ENCODE results near the gene SYT13.

SYT13 gene

DNA sequence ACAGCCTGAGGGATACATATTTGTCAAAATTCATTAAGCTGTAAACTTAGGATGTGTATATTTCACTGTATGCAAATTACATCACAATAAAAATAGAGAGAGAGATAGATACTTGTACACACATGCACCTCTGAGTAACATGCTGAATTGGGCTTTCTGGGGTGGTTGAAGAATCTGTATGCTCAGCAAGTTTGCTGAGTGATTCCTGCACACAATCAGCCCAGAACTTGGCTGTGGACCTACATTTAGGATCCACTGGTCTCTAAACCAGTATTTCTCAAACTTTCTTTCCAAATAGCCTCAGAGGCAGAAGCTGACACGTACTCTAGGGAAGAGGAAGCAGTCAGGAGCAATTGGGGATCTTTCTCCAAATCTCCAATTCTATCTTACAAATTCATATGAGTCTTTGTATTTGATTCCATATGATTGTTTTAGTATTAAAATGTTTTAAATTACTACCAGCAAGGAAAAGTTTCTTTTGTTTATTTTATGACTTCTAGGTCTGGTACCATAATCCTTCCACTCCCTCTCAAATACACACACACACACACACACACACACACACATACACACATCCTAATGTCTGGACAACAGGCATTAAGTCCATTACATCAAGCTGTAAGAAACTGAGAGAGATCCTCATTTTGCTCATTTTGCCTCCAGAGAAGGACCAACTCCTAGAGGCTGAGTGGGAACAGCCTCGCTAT is 20.0 kb downstream of the SYT13 start:
- Histone ChIP-seq H3K4me3 (ENCODE audit: low read length) (no peak overlapping the region), H3K27ac (ENCODE audit: low read length) (no peak overlapping the region), H3K4me2 (ENCODE audit: low read length) (no peak overlapping the region), H3K4me1 (ENCODE audit: low read length) (no peaks in the 10 kb centered on the region), H3K79me2 (ENCODE audit: low read length) (no peaks in the 10 kb centered on the region), H4K20me1 (ENCODE audit: insufficient read depth, low read length) (no peaks in the 10 kb centered on the region), H3K9me3 (ENCODE audit: insufficient read depth, low read length) (no peaks in the 10 kb centered on the region), H3K27me3 (ENCODE audit: low read depth, low read length) (peaks cover 58% of the 10 kb centered on the region), H2AFZ (ENCODE audit: low read depth, low read length) (no peak overlapping the region), H3K36me3 (replicated peaks; ENCODE audit: low read depth, low read length) (no peaks in the 10 kb centered on the region), H3K9ac (ENCODE audit: low read length) (no peak overlapping the region)
- TF ChIP-seq, protein P1, sequence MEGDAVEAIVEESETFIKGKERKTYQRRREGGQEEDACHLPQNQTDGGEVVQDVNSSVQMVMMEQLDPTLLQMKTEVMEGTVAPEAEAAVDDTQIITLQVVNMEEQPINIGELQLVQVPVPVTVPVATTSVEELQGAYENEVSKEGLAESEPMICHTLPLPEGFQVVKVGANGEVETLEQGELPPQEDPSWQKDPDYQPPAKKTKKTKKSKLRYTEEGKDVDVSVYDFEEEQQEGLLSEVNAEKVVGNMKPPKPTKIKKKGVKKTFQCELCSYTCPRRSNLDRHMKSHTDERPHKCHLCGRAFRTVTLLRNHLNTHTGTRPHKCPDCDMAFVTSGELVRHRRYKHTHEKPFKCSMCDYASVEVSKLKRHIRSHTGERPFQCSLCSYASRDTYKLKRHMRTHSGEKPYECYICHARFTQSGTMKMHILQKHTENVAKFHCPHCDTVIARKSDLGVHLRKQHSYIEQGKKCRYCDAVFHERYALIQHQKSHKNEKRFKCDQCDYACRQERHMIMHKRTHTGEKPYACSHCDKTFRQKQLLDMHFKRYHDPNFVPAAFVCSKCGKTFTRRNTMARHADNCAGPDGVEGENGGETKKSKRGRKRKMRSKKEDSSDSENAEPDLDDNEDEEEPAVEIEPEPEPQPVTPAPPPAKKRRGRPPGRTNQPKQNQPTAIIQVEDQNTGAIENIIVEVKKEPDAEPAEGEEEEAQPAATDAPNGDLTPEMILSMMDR (IDR thresholded peaks at IDR 0.05; ENCODE audit: low read depth, low read length) = no peak
- no peak for TF ChIP-seq EZH2phosphoT487 (IDR thresholded peaks at IDR 0.05; ENCODE audit: low read depth)

DNA sequence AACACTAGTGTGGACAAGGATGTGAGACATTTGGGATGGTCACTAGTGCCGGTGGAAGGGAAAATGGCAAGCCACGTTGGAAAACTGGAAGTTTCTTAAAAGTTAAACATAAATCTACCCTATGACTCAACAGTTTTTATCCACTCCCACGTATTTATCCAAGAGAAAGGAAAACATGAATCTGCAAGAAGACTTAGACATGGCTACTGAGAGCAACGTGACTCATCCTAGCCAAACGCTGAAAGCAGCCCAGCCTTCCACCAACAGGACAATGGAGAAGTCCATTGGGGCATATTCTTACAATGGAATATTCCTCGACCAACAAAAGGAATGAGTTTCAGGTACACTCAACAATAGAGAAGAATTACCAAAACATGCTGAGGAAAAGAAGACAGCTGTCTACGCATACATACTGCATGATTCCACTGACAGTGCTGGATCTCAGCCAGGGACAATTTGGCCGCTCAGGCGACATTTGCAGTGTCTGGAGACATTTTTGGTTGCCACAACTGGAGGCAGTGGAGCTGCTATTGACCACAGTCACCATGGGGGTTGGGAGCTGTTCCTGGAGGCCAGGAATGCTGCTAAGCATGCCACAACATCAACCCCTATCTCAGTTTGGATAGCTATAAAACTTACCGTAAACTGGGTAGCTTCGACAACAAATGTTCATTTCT is 21.2 kb downstream of the SYT13 start:
- no peak overlapping the region for H3K4me3 ChIP-seq (ENCODE audit: low read length)
- no peak overlapping the region for H2AFZ ChIP-seq (ENCODE audit: low read depth, low read length)
- TF ChIP-seq, protein P1 (IDR thresholded peaks at IDR 0.05; ENCODE audit: low read depth, low read length) = no peak
- H3K27ac ChIP-seq (ENCODE audit: low read length) = no peak overlapping the region
- H3K79me2 ChIP-seq (ENCODE audit: low read length) = no peaks in the 10 kb centered on the region
- H3K9me3 ChIP-seq (ENCODE audit: insufficient read depth, low read length) = no peaks in the 10 kb centered on the region
- H3K4me1 ChIP-seq (ENCODE audit: low read length) = no peaks in the 10 kb centered on the region
- H3K9ac ChIP-seq (ENCODE audit: low read length) = no peak overlapping the region
- no peaks in the 10 kb centered on the region for H4K20me1 ChIP-seq (ENCODE audit: insufficient read depth, low read length)
- no peak overlapping the region for H3K4me2 ChIP-seq (ENCODE audit: low read length)
- no peaks in the 10 kb centered on the region for H3K36me3 ChIP-seq (replicated peaks; ENCODE audit: low read depth, low read length)
- H3K27me3 ChIP-seq (ENCODE audit: low read depth, low read length) = peaks cover 57% of the 10 kb centered on the region; the same call in 1 of the 2 replicates

DNA sequence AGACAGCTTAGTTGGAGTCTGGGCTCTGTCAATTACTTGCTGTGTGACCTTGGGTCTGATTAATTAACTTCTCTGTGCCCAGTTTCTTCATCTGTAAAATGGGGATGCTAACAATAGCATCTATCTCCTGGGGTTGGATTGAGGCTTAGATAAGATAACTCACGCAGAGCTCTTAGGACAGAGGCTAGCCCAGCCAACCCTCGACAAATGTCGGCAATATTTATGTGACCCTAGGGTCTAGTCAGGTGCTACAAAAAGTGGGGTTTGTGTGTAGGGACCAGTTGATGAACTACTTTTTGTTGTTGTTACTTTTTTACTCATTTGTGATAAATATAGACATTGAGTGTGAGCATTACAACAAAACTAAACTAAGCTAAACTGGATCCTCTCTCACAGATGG is 22.4 kb downstream of the SYT13 start:
- Histone ChIP-seq H4K20me1 (ENCODE audit: insufficient read depth, low read length) (no peaks in the 10 kb centered on the region), H3K4me3 (ENCODE audit: low read length) (no peak overlapping the region), H3K4me1 (ENCODE audit: low read length) (no peaks in the 10 kb centered on the region), H3K9ac (ENCODE audit: low read length) (no peak overlapping the region), H3K9me3 (ENCODE audit: insufficient read depth, low read length) (no peaks in the 10 kb centered on the region), H3K27ac (ENCODE audit: low read length) (no peak overlapping the region), H3K4me2 (ENCODE audit: low read length) (no peak overlapping the region), H3K36me3 (replicated peaks; ENCODE audit: low read depth, low read length) (no peaks in the 10 kb centered on the region), H2AFZ (ENCODE audit: low read depth, low read length) (no peak overlapping the region), H3K27me3 (ENCODE audit: low read depth, low read length) (peaks cover 63% of the 10 kb centered on the region), H3K79me2 (ENCODE audit: low read length) (no peaks in the 10 kb centered on the region)
- TF ChIP-seq, protein P1 (IDR thresholded peaks at IDR 0.05; ENCODE audit: low read depth, low read length) = no peak

DNA sequence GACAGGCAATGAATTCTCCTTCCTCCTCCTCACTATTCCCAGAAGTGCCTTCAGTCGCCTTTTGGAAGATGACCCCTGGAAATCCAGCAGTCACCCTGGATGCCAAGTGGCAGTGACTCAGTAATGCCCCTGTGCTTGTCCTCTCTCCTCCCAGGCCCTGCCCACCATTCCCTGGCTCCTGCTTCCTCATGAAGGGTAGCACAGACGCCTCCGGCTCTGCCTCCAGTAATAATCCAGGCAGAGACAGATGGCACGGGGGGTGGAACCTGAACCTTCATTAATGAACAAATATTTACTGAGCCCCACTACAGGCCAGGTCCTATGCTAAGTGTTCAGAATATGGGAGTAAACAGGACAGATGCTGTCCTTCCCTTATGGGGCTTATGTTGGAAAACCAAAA is 23.2 kb downstream of the SYT13 start:
- H3K27ac ChIP-seq (ENCODE audit: low read length) = no peak overlapping the region
- no peaks in the 10 kb centered on the region for H3K79me2 ChIP-seq (ENCODE audit: low read length)
- TF ChIP-seq EZH2phosphoT487 (IDR thresholded peaks at IDR 0.05; ENCODE audit: low read depth) = no peak
- TF ChIP-seq, protein P1 (IDR thresholded peaks at IDR 0.05; ENCODE audit: low read depth, low read length) = no peak
- no peak overlapping the region for H3K4me2 ChIP-seq (ENCODE audit: low read length)
- H3K4me3 ChIP-seq (ENCODE audit: low read length) = no peak overlapping the region
- H2AFZ ChIP-seq (ENCODE audit: low read depth, low read length) = no peak overlapping the region
- no peaks in the 10 kb centered on the region for H3K4me1 ChIP-seq (ENCODE audit: low read length)
- H3K9me3 ChIP-seq (ENCODE audit: insufficient read depth, low read length) = no peaks in the 10 kb centered on the region
- H3K9ac ChIP-seq (ENCODE audit: low read length) = no peak overlapping the region
- no peaks in the 10 kb centered on the region for H3K36me3 ChIP-seq (replicated peaks; ENCODE audit: low read depth, low read length)
- H4K20me1 ChIP-seq (ENCODE audit: insufficient read depth, low read length) = no peaks in the 10 kb centered on the region
- H3K27me3 ChIP-seq (ENCODE audit: low read depth, low read length) = peaks cover 65% of the 10 kb centered on the region

Data from OCI-LY3 (cell line).